Cardiac muscle cell (in vitro differentiated cells and primary cell): ENCODE data around the gene DACH2. TPM values are rescaled to one million over a fixed set of nuclear protein-coding genes. Genes with fewer than 3 reads are reported as not detected.

Experiments used
- DNase-seq, 2 donors: peaks; one replicate each; pipeline versions ENCODE4 v3.0.0 to v3.0.0-alpha.2; 2010 to 2017; ENCODE audit warnings: low read depth in 1 of 2, low spot score in 1 of 2
- H3K27ac ChIP-seq: fragments of 200-600 bp; sonication (generic); 2 replicates; pipeline ENCODE4 v1.5.1; 2016
- H3K27me3 ChIP-seq: fragments of 200-600 bp; sonication (generic); 2 replicates; pipeline ENCODE4 v1.6.0; 2016; ENCODE audit warnings: control low read depth
- H3K36me3 ChIP-seq: fragments of 200-600 bp; sonication (generic); 2 replicates; pipeline ENCODE4 v1.5.1; 2016; ENCODE audit warnings: control low read depth
- H3K4me1 ChIP-seq: fragments of 200-600 bp; sonication (generic); 2 replicates; pipeline ENCODE4 v1.8.1; 2017; ENCODE audit warnings: low read depth, mild to moderate bottlenecking, mixed run types
- H3K4me3 ChIP-seq: fragments of 200-600 bp; sonication (generic); 2 replicates; pipeline ENCODE4 v1.5.1; 2016; ENCODE audit warnings: mild to moderate bottlenecking
- H3K9me3 ChIP-seq: fragments of 200-600 bp; sonication (generic); 2 replicates; pipeline ENCODE4 v1.5.1; 2017; ENCODE audit warnings: low read depth, mild to moderate bottlenecking, control low read depth
- CTCF ChIP-seq: IDR thresholded peaks from 2 replicates; pipeline ENCODE4 v1.5.1; 2012; ENCODE audit warnings: low read depth, mild to moderate bottlenecking, low read length
- polyA plus RNA-seq: library from polyadenylated mRNA; unstranded; fragments of >200 nt; fragmentation: Nextera tagmentation; extraction: Ambion mirVana; gene quantifications from 2 replicates; pipeline ENCODE4 v1.2.1, GENCODE V29; 2016
- total RNA-seq: library from RNA; depleted of rRNA; stranded (reverse); fragments of >200 nt; gene quantifications from 2 replicates; pipeline ENCODE4 v1.2.3, GENCODE V29; 2016

DACH2 gene
- total and polyA plus RNA-seq, 2 experiments from 2014 or later, result 0.65 to 0.69 TPM

- Histone ChIP-seq H3K4me1 (no peaks in the 10 kb centered on the region), H3K36me3 (no peaks in the 10 kb centered on the region), H3K27me3 (no peaks in the 10 kb centered on the region), H3K27ac (no peak overlapping the region), H3K9me3 (no peaks in the 10 kb centered on the region), H3K4me3 (no peak overlapping the region)
- no peak for TF ChIP-seq CTCF
- DNase-seq, result no peak
Observed at GRCh38 chrX:86579777-86580176, 431.5 kb downstream of the DACH2 start.

- no peak overlapping the region for H3K27ac ChIP-seq
- H3K4me3 ChIP-seq, result no peak overlapping the region
- no peaks in the 10 kb centered on the region for H3K4me1 ChIP-seq
- TF ChIP-seq CTCF, result no peak
- H3K36me3 ChIP-seq, result no peaks in the 10 kb centered on the region
- H3K27me3 ChIP-seq, result no peaks in the 10 kb centered on the region
- H3K9me3 ChIP-seq, result no peaks in the 10 kb centered on the region
- no peak for DNase-seq
Observed at GRCh38 chrX:86604607-86605006, 456.4 kb downstream of the DACH2 start.

- TF ChIP-seq CTCF, result no peak
- DNase-seq, result no peak
- Histone ChIP-seq H3K9me3 (no peaks in the 10 kb centered on the region), H3K4me3 (no peak overlapping the region), H3K27me3 (no peaks in the 10 kb centered on the region), H3K27ac (no peak overlapping the region), H3K36me3 (no peaks in the 10 kb centered on the region), H3K4me1 (no peaks in the 10 kb centered on the region)
Observed at GRCh38 chrX:86696951-86697350, 548.7 kb downstream of the DACH2 start.

GRCh38 chrX:86711531-86712180 is 563.4 kb downstream of the DACH2 start:
- no peak for TF ChIP-seq CTCF

GRCh38 chrX:86714441-86714840 is 566.2 kb downstream of the DACH2 start:
- no peak for DNase-seq
- no peaks in the 10 kb centered on the region for H3K36me3 ChIP-seq
- no peak overlapping the region for H3K27ac ChIP-seq
- H3K4me1 ChIP-seq, result no peaks in the 10 kb centered on the region
- no peaks in the 10 kb centered on the region for H3K27me3 ChIP-seq
- H3K4me3 ChIP-seq, result no peak overlapping the region
- TF ChIP-seq CTCF, result no peak
- no peaks in the 10 kb centered on the region for H3K9me3 ChIP-seq

More at GRCh38 chrX:86711531-86712180, 563.4 kb downstream of the DACH2 start:
- Histone ChIP-seq H3K4me1 (no peaks in the 10 kb centered on the region), H3K27me3 (no peaks in the 10 kb centered on the region), H3K27ac (no peak overlapping the region), H3K9me3 (no peaks in the 10 kb centered on the region), H3K36me3 (no peaks in the 10 kb centered on the region), H3K4me3 (no peak overlapping the region)
- DNase-seq, result no peak
